ENCODE results near the gene FAM170A. TPM values are rescaled to one million over a fixed set of nuclear protein-coding genes. Genes with fewer than 3 reads are reported as not detected.

FAM170A gene
- total RNA-seq, 1 donor from 2014 or later, result not detected

- TF ChIP-seq CTCF (IDR thresholded peaks at IDR 0.05) (no peak), POLR2A (IDR thresholded peaks at IDR 0.05) (no peak), POLR2AphosphoS5 (IDR thresholded peaks at IDR 0.05; ENCODE audit: insufficient read depth in 1 of 2, low read depth in 1 of 2) (no peak)
- Histone ChIP-seq H3K4me1 (no peaks in the 10 kb centered on the region), H3K27me3 (no peaks in the 10 kb centered on the region), H3K9me3 (no peaks in the 10 kb centered on the region), H3K4me3 (no peak overlapping the region), H3K36me3 (no peaks in the 10 kb centered on the region), H3K27ac (no peak overlapping the region)
- intact Hi-C loops (cut with DNase I), result no loop called here
- DNase-seq (ENCODE audit: extremely low spot score in 2 of 2), result no peak
Measured at GRCh38 chr5:119651486-119651885, 22.1 kb downstream of the FAM170A start.

GRCh38 chr5:119655061-119655460 lies 25.7 kb downstream of the FAM170A start:
- intact Hi-C loops (cut with DNase I), result no loop called here
- Histone ChIP-seq H3K9me3 (no peaks in the 10 kb centered on the region), H3K27me3 (no peaks in the 10 kb centered on the region), H3K4me1 (no peaks in the 10 kb centered on the region), H3K4me3 (no peak overlapping the region), H3K36me3 (no peaks in the 10 kb centered on the region), H3K27ac (no peak overlapping the region)
- no peak for TF ChIP-seq POLR2AphosphoS5 (IDR thresholded peaks at IDR 0.05; ENCODE audit: insufficient read depth in 1 of 2, low read depth in 1 of 2)
- no peak for TF ChIP-seq POLR2A (IDR thresholded peaks at IDR 0.05)
- no peak for TF ChIP-seq CTCF (IDR thresholded peaks at IDR 0.05)
- no peak for DNase-seq (ENCODE audit: extremely low spot score in 2 of 2)

- H3K27me3 ChIP-seq, result no peaks in the 10 kb centered on the region
- no peak overlapping the region for H3K27ac ChIP-seq
- H3K9me3 ChIP-seq, result no peaks in the 10 kb centered on the region
- H3K4me3 ChIP-seq, result no peak overlapping the region
- no peaks in the 10 kb centered on the region for H3K4me1 ChIP-seq
- H3K36me3 ChIP-seq, result no peaks in the 10 kb centered on the region
- DNase-seq (ENCODE audit: extremely low spot score in 2 of 2), result no peak
- TF ChIP-seq POLR2A (IDR thresholded peaks at IDR 0.05) (no peak), CTCF (IDR thresholded peaks at IDR 0.05) (no peak), POLR2AphosphoS5 (IDR thresholded peaks at IDR 0.05; ENCODE audit: insufficient read depth in 1 of 2, low read depth in 1 of 2) (no peak)
- intact Hi-C loops (cut with DNase I), result no loop called here
Measured at GRCh38 chr5:119656023-119656422, 26.7 kb downstream of the FAM170A start.

- intact Hi-C loops (cut with DNase I), result no loop called here
- TF ChIP-seq POLR2AphosphoS5 (IDR thresholded peaks at IDR 0.05; ENCODE audit: insufficient read depth in 1 of 2, low read depth in 1 of 2), result no peak
- TF ChIP-seq CTCF (IDR thresholded peaks at IDR 0.05), result no peak
- TF ChIP-seq POLR2A (IDR thresholded peaks at IDR 0.05), result no peak
- H3K4me1 ChIP-seq, result no peaks in the 10 kb centered on the region
- H3K27ac ChIP-seq, result no peak overlapping the region
- H3K9me3 ChIP-seq, result no peaks in the 10 kb centered on the region
- no peak for DNase-seq (ENCODE audit: extremely low spot score in 2 of 2)
- H3K27me3 ChIP-seq, result no peaks in the 10 kb centered on the region
- no peaks in the 10 kb centered on the region for H3K36me3 ChIP-seq
- no peak overlapping the region for H3K4me3 ChIP-seq
Measured at GRCh38 chr5:119666542-119666941, 37.2 kb downstream of the FAM170A start.

- no peaks in the 10 kb centered on the region for H3K27me3 ChIP-seq
- no peaks in the 10 kb centered on the region for H3K9me3 ChIP-seq
- DNase-seq (ENCODE audit: extremely low spot score in 2 of 2), result no peak
- no peak overlapping the region for H3K27ac ChIP-seq
- H3K4me3 ChIP-seq, result no peak overlapping the region
- intact Hi-C loops (cut with DNase I), result no loop called here
- no peaks in the 10 kb centered on the region for H3K4me1 ChIP-seq
- no peaks in the 10 kb centered on the region for H3K36me3 ChIP-seq
- TF ChIP-seq CTCF (IDR thresholded peaks at IDR 0.05), result no peak
- no peak for TF ChIP-seq POLR2A (IDR thresholded peaks at IDR 0.05)
- TF ChIP-seq POLR2AphosphoS5 (IDR thresholded peaks at IDR 0.05; ENCODE audit: insufficient read depth in 1 of 2, low read depth in 1 of 2), result no peak
Measured at GRCh38 chr5:119678351-119679028, 49.1 kb downstream of the FAM170A start.

Measured in vagina (tissue), 2 donors.